OCI-LY3 (cell line): ENCODE measurements around the gene CHST11.
A peak's percentile ranks its signal among the peaks of the same experiment; 100 is the strongest.

ENCODE experiments used
- H2AFZ ChIP-seq: fragments of 200-600, 300-600 bp; shearing (Covaris generic); 2 replicates; pipeline ENCODE4 v1.6.0; 2014; ENCODE audit warnings: antibody characterized with exemption, low read depth, low read length
- H3K27ac ChIP-seq: fragments of 200-600, 300-600 bp; sonication (generic); 2 replicates; pipeline ENCODE4 v1.5.1; 2014; ENCODE audit warnings: mild to moderate bottlenecking, low read length, moderate library complexity, mixed read lengths
- H3K27me3 ChIP-seq: fragments of 200-600, 300-600 bp; sonication (generic); 2 replicates; pipeline ENCODE4 v1.6.1; 2014; ENCODE audit warnings: low read depth, low read length, mixed read lengths
- H3K36me3 ChIP-seq: fragments of 200-600, 300-600 bp; sonication (generic); replicated peaks from 2 replicates; pipeline ENCODE3; 2014; ENCODE audit warnings: low read depth, low read length, mixed read lengths
- H3K4me1 ChIP-seq: fragments of 300-600, 200-600 bp; sonication (generic); 2 replicates; pipeline ENCODE4 v1.6.1; 2014; ENCODE audit warnings: low read length, mixed read lengths
- H3K4me2 ChIP-seq: fragments of 200-600, 300-600 bp; sonication (generic); 2 replicates; pipeline ENCODE4 v1.6.1; 2014; ENCODE audit warnings: low read length, mixed read lengths
- H3K4me3 ChIP-seq: fragments of 300-600, 200-600 bp; sonication (generic); 2 replicates; pipeline ENCODE4 v1.5.1; 2014; ENCODE audit warnings: antibody characterized with exemption, mild to moderate bottlenecking, low read length, moderate library complexity
- H3K79me2 ChIP-seq: fragments of 300-600, 200-600 bp; shearing (Covaris generic); 2 replicates; pipeline ENCODE4 v1.6.1; 2014; ENCODE audit warnings: mild to moderate bottlenecking, low read length, mixed read lengths
- H3K9ac ChIP-seq: fragments of 300-600, 200-600 bp; shearing (Covaris generic); 2 replicates; pipeline ENCODE4 v1.6.0; 2014; ENCODE audit warnings: mild to moderate bottlenecking, low read length, moderate library complexity
- H3K9me3 ChIP-seq: fragments of 200-600, 300-600 bp; shearing (Covaris generic); 2 replicates; pipeline ENCODE4 v1.6.1; 2014; ENCODE audit warnings: low read length, mixed read lengths; ENCODE audit not compliant: insufficient read depth
- H4K20me1 ChIP-seq: fragments of 200-600, 300-600 bp; sonication (generic); 2 replicates; pipeline ENCODE4 v1.6.1; 2016; ENCODE audit warnings: low read length, mixed read lengths; ENCODE audit not compliant: insufficient read depth
- EZH2phosphoT487 ChIP-seq: fragments of 200-600 bp; shearing (Covaris generic); IDR thresholded peaks from 2 replicates; pipeline ENCODE4 v1.6.1; 2018; ENCODE audit warnings: antibody characterized with exemption, mixed run types, low read depth
- TF ChIP-seq, protein P1 (sequence below): fragments of 200-600, 300-600 bp; sonication (generic); IDR thresholded peaks from 2 replicates; pipeline ENCODE4 v1.5.1; 2014; ENCODE audit warnings: antibody characterized with exemption, low read length, low read depth

The CHST11 gene

DNA sequence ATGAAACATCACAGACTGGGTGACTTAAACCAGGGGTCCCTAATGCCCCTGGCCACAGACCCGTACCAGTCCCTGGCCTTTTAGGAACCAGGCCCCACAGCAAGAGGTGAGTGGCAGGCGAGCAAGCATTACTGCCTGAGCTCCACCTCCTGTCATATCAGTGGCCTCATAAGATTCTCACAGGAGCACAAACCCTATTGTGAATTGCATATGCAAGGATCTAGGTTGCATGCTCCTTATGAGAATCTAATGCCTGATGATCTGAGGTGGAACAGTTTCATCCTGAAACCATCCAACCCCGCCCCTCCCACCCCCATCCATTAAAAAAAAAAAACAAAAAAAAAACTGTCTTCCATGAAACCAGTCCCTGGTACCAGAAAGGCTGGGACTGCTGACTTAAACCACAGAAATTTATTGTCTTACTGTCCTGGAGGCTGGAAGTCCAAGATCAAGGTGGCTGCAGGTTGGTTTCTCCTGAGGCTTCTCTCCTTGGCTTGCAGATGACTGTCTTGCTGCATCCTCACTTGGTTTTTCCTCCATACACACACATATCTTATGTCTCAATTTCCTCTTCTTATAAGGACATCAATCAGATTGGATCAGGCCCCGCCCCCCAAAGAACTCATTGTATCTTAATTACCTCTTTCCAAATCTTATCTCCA is 235.9 kb downstream of the CHST11 start:
- no peak for TF ChIP-seq EZH2phosphoT487
- TF ChIP-seq, protein P1, sequence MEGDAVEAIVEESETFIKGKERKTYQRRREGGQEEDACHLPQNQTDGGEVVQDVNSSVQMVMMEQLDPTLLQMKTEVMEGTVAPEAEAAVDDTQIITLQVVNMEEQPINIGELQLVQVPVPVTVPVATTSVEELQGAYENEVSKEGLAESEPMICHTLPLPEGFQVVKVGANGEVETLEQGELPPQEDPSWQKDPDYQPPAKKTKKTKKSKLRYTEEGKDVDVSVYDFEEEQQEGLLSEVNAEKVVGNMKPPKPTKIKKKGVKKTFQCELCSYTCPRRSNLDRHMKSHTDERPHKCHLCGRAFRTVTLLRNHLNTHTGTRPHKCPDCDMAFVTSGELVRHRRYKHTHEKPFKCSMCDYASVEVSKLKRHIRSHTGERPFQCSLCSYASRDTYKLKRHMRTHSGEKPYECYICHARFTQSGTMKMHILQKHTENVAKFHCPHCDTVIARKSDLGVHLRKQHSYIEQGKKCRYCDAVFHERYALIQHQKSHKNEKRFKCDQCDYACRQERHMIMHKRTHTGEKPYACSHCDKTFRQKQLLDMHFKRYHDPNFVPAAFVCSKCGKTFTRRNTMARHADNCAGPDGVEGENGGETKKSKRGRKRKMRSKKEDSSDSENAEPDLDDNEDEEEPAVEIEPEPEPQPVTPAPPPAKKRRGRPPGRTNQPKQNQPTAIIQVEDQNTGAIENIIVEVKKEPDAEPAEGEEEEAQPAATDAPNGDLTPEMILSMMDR: no peak
- H3K9me3 ChIP-seq: no peaks in the 10 kb centered on the region; the same call in 1 of the 2 replicates
- peaks cover 21% of the 10 kb centered on the region for H3K4me1 ChIP-seq
- H3K4me2 ChIP-seq: peak overlapping the region; percentile 64
- H3K79me2 ChIP-seq: no peaks in the 10 kb centered on the region
- H3K27me3 ChIP-seq: no peaks in the 10 kb centered on the region
- no peak overlapping the region for H2AFZ ChIP-seq
- peaks cover 6% of the 10 kb centered on the region for H3K36me3 ChIP-seq
- H3K27ac ChIP-seq: no peak overlapping the region
- H3K4me3 ChIP-seq: peak overlapping the region; percentile 53
- H3K9ac ChIP-seq: no peak overlapping the region
- no peaks in the 10 kb centered on the region for H4K20me1 ChIP-seq

DNA sequence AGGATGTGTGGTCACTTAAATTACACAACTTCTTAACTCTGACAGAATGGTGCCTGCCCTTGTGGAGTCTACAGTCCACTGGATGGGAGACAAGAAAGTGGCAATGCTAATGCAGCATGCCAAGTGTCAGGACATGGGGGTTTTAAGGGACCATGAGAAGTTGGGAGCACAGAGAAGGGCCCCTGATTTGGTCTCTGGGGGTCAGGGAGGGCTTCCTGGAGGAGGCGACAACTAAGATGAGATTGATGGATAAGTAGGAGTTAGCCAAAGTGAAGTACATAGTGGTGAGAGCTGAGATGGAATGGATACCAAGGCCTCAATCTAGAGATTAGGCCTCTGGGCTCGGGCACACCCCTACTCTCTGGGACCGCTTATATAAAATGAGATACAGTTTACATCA is 236.7 kb downstream of the CHST11 start:
- H3K36me3 ChIP-seq: peaks cover 6% of the 10 kb centered on the region
- TF ChIP-seq, protein P1: no peak
- no peak for TF ChIP-seq EZH2phosphoT487

DNA sequence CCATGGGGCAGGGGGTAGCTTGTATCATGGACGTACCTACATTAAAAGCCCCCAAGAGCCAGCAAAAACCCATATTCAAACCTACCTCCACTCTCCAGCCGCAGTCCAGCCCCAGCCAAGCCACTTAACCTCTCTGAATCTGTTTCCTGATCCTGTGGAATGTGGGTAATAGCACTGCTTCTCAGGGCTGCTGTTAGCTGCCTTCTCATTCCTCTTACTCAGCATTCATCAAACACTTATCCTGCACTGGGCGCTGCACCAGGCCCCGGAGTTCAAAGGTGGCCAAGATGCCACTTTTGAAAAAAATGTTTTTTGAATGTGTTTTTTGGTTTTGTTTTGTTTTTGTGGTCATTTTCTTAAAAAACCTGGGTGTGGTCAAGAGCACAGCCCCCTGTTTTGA is 237.4 kb downstream of the CHST11 start:
- no peak overlapping the region for H3K27ac ChIP-seq
- no peak overlapping the region for H3K4me2 ChIP-seq
- peaks cover 21% of the 10 kb centered on the region for H3K4me1 ChIP-seq
- no peaks in the 10 kb centered on the region; the same call in 1 of the 2 replicates for H3K9me3 ChIP-seq
- H3K36me3 ChIP-seq: peaks cover 6% of the 10 kb centered on the region
- H3K9ac ChIP-seq: no peak overlapping the region
- no peak overlapping the region for H2AFZ ChIP-seq
- no peaks in the 10 kb centered on the region for H4K20me1 ChIP-seq
- H3K4me3 ChIP-seq: no peak overlapping the region
- TF ChIP-seq EZH2phosphoT487: no peak
- no peaks in the 10 kb centered on the region for H3K79me2 ChIP-seq
- H3K27me3 ChIP-seq: no peaks in the 10 kb centered on the region

More for the DNA sequence above, 236.7 kb downstream of the CHST11 start:
- Histone ChIP-seq H3K4me2 (no peak overlapping the region), H3K79me2 (no peaks in the 10 kb centered on the region), H3K4me1 (peaks cover 21% of the 10 kb centered on the region), H3K27me3 (no peaks in the 10 kb centered on the region), H3K9ac (no peak overlapping the region), H3K4me3 (no peak overlapping the region), H3K27ac (no peak overlapping the region), H4K20me1 (no peaks in the 10 kb centered on the region), H2AFZ (no peak overlapping the region), H3K9me3 (no peaks in the 10 kb centered on the region; the same call in 1 of the 2 replicates)

DNA sequence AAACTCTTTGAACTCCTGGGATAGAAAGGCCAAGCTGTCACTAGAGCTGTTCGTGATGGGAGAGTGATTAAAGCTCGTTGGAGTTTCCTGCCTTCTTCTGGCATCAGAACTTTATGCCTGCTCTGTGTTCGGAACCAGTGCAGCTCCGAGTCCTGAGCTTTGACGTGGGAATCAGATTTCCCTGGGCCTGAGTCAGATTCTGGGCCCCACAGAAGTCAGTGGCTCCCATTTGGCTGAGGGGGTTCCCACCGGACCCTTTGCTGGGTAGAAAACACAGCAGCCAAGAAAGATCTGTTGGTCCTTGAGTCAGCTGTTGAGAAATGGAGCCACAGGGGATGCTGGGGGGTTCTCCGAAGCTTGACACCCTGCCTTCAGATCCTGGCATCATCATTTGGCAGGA is 238.0 kb downstream of the CHST11 start:
- no peak overlapping the region for H3K9ac ChIP-seq
- no peak overlapping the region for H3K4me2 ChIP-seq
- TF ChIP-seq, protein P1: no peak
- TF ChIP-seq EZH2phosphoT487: no peak
- H4K20me1 ChIP-seq: no peaks in the 10 kb centered on the region
- H3K27ac ChIP-seq: no peak overlapping the region
- no peak overlapping the region for H3K4me3 ChIP-seq
- H2AFZ ChIP-seq: no peak overlapping the region
- no peaks in the 10 kb centered on the region; the same call in 1 of the 2 replicates for H3K9me3 ChIP-seq
- no peaks in the 10 kb centered on the region for H3K79me2 ChIP-seq
- no peaks in the 10 kb centered on the region for H3K27me3 ChIP-seq
- H3K4me1 ChIP-seq: peaks cover 26% of the 10 kb centered on the region
- H3K36me3 ChIP-seq: peaks cover 6% of the 10 kb centered on the region
